ENCODE measurements around the gene FNBP1.

GRCh38 chr9:130049431-130050210 lies 6.6 kb upstream of the FNBP1 start:
- no peak for TF ChIP-seq RXRA (IDR thresholded peaks at IDR 0.05; ENCODE audit: borderline replicate concordance, low read depth)
- TF ChIP-seq MXI1 (IDR thresholded peaks at IDR 0.05; ENCODE audit: low read depth, low read length): no peak
- no peak for TF ChIP-seq CTCF (IDR thresholded peaks at IDR 0.05)
- no peak for TF ChIP-seq JUND (IDR thresholded peaks at IDR 0.05)
- no peak for TF ChIP-seq POLR2AphosphoS5 (IDR thresholded peaks at IDR 0.05; ENCODE audit: low read depth, low read length)
